Mucosa of gallbladder (tissue), 1 donor: ENCODE data around the gene DHRS1. TPM values are rescaled to one million over a fixed set of nuclear protein-coding genes. Genes with fewer than 3 reads are reported as not detected.

Experiments used
- DNase-seq: peaks from one replicate; pipeline ENCODE4 v3.0.0-alpha.2; 2020; ENCODE audit warnings: low spot score
- total RNA-seq: library from RNA; stranded (reverse); gene quantifications from one replicate; pipeline ENCODE4 v1.2.1, GENCODE V29; 2021
- donor health status: DM: no; HTN: no; CAD: no.

Gene DHRS1
- total RNA-seq, 1 donor from 2014 or later = 39.2 TPM

DNA sequence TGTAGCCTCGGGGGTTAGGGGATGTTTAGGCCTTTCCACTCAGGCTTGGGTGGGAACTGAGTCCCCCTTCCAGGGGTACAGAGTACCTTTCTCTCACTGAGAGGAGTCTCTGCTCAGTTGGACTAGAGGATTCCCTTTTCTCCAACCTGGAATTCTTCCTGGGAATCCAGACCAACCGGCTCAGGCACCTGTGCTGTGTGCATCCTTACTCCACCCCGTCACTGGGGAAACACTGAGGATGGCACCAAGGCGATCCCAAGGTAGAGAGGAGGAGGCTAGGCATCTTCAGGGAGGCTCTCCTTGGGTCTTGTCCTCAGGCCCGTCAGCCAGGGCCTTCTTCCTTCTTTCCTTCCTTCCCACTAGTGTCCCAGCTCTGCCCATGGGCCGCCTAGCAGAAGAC is 35.7 kb downstream of the DHRS1 start:
- no peak for DNase-seq

GRCh38 chr14:24262821-24263733 is 36.5 kb downstream of the DHRS1 start, which contains the start of gene TGM1:
TGM1 (minus strand) TSS chr14:24263177; CDS start chr14:24262352, 825 bp downstream.
- no peak for DNase-seq

DNA sequence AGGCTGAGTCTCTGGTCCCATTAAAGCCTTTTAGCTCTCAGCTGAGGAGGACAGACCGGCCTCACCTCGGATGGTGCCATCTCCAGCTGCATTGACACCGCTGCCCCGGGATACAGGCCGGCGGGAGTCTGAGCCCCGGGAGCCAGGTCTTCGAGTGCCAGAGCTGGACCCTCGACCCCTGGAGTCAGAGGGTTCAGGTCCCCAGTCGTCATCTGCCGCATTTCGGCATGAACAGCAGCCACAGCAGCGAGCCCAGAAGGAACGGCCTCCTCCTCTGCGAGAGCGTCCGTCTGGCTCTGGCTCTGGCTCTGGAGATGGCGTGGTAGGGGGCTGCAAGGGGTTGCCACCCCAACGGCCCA is 37.6 kb downstream of the DHRS1 start:
- no peak for DNase-seq

DNA sequence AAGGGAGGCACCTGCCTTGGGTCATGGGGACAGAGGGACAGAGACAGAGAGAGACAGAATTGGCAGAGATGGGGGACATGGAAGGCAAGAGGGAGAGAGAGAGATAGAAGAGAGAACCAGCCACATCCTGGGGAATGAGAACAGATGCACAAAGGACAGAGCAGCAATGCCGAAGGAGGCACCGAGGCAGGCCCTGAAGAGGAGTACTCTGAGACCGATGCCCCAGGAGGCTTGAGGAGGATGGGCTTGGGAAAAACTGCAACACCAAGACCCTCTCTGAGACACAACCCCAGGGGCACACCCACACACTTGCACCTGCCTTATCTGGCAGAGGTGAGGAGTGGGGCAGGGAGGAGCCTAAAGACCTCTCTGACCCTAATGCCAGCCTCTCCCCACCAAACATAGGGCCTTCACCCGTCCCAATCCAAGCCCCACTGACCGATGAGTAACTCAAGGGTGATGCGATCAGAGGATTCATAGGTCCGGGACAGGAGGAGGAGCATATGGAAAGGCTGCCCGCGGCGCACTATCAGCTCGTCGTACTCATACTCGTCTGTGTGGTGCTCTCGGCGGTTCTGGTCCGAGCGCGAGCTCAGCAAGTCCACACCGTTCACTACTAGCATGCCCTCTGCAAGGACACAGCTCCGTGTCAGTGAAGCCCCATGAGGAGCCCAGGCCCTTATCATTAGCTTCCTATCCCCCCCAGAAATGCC is 38.2 kb downstream of the DHRS1 start:
- no peak for DNase-seq

DNA sequence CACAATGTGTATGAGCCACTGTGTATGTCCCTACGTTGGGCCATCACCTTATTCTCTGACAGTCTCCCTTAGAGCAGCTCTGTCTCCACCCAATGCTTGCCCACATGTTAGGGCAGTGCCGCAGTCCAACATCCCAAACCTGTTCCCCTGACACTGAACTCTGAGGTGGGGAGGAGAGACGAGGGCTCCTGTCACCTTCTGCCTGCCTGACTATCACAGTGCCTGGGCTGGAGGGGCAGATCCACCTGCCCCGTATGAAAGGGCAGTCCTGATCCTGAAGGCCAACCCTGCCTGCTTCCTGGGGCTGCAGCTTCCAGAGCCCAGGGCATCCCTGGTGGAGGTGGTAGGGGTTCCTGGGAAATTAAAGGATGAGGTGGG is 38.8 kb downstream of the DHRS1 start:
- DNase-seq = no peak

- no peak for DNase-seq
Measured at GRCh38 chr14:24260026-24260779, 39.4 kb downstream of the DHRS1 start.

- no peak for DNase-seq
Measured at GRCh38 chr14:24259282-24260025, 40.1 kb downstream of the DHRS1 start.

DNA sequence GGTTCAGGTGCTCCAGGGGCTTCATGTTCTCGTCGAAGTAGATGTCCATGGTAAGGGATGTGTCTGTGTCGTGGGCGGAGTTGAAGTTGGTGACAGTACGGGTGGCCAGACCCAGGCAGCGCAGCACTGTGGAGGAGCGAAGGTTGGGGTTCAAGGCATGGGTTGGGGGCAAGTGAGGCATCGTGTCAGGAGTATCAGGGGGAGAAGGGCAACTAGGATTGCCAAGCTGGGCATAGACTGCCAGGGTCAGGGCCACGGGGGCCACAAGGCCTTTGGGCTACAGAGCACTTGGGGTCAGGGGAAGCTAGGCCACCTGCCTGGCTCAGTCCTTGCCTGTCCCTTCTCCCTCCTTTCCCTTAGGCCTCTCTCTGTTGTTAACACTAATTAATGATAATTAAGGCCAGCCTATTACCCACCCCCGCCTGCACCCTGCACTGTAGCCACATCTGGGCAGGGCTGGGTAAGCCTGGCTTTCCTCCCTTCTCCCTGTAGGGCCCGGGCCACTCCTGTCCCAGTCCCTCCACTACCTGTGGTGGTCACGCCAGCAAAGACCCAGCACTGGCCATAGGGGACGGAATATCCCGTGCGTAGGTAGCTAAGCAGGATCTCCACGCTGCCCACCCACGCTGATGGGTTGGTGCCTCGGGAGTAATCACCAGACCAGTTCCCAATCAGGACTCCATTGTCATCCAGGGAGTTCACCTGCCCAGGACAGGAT is 40.9 kb downstream of the DHRS1 start:
- no peak for DNase-seq

GRCh38 chr14:24258119-24258518 is 41.5 kb downstream of the DHRS1 start:
- DNase-seq = no peak

GRCh38 chr14:24256960-24257359 is 42.6 kb downstream of the DHRS1 start:
- DNase-seq = no peak

DNA sequence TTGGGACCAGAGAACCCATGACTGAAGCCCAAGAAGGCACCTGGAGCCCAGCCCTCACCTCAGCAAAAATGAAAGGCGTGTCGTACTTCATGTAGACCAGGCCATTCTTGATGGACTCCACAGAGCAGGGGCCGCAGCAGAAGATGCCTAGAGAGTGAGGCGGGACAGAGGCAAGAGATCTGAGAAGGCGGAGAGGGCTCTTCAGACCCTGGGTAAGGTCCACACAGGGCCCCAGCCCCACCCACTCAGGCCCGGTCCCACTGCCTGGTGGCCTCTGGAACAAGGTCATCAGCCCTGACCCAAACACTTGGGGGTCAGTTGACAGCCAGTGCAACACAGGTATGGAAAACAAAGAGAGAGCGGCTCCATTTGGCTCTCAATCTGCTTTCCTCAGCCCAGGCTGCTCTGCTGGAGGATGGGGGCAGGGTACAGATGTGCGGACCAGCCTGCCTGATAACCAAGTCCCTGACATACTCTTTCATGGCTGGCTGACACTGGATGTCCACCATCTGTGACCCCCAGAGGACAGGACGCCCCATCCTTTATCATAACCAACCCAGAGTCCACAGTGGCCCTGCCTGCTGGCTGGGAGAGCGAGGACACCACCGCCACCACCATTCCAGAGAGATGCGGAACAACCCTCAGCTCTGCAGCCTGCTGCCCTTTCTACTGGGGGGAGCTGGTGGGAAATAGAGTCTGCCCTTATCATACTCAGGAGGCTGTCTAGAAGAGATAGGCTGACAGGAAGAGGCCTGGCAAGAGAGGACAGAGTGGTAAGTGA is 43.5 kb downstream of the DHRS1 start:
- DNase-seq = no peak

DNA sequence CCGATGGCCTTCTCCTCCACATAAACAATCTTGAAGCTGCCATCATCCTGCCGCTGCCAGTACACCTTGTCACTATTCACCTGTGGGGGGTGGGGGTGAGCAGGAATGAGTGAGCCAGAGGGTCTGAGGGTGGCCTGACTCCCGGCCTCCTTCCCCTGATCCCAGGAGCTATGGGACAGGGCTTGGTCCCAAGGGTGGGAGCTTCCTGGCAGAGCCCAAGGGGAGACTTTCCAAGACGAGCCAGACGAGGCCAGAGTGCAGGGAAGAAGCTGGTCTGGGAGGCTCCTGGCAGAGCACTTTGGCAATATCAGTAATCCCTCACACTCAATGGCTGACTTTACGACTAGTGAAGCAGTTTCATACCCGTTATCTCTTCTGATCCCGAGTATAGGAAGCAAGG is 44.1 kb downstream of the DHRS1 start:
- DNase-seq = no peak

DNA sequence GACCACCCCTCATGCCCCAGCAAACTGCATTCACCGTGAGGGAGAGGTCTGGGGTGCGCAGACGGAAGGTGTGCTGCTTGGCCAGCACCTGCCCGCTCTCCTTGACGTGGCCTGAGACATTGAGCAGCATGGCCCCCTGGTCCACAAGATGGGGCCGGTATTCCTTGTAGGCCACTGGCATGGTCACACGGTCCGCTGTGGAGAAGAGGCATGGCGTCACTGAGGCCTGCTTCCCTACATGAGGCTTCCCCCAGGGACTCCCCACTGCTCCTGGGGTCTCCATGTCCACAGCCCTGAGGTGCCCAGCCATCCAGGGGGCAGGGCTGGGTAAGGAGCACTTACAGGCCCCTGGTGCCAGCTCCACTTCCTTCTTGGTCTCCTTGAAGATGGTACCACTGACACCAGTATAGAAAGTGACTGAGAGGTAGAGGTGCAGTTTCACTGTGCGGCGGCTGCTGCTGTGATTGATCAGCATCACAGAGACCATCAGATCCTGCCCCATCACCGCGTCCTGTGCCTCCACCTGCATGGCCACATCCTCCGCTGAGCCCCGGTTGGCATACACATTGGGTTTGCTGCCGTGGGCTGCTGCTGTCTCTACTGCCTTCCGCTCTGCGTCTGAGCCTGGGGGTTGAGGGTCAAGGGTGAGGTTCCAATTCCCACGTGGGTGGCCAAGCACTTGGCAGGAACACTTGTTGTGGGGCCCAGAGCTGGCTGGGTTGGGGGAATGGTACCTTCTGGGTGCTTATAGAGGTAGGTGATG is 44.8 kb downstream of the DHRS1 start:
- no peak for DNase-seq

- DNase-seq = no peak
Measured at GRCh38 chr14:24253936-24254335, 45.6 kb downstream of the DHRS1 start.

DNA sequence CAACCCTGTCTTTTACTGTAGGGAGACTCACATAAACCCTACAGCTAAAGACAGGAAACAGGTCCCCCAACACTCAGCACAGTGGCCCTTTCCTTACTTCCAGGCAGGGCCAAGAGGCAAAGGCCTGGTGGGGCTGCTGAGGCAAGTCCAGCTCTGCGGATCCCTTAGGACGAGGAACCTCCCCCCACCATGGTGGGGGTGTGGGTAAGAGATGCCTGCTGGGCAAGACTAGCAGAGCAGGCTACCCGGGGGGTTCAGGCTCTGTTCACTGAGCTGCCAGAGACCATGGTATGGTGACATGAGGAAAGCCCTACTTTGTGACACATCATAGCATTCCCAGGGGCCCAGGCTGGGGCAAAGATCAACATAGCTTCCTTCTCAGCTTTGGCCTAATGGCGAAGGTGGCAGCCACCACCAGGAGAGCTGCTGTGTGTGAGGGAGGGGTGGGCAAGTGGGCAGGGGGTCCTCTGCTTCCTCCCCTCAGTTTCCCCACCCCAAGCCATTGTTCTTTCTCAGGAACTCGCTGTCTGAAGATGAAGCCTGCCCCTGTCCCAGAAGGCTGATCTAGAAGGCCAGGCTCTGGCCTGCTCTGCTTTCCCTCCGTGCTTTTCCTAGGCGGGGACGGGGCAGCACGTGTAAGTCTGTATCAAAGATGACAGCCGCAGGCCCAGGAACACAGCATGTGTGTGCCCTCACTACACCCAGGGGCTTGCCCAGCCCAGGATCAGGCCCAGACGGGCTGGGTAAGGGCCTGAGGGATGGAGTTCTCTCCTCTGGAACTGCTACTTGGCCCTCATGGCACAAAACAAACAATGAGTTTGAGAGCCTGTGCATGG is 47.1 kb downstream of the DHRS1 start:
- no peak for DNase-seq

GRCh38 chr14:24251880-24252288 is 47.7 kb downstream of the DHRS1 start:
- no peak for DNase-seq

GRCh38 chr14:24250354-24250753 is 49.2 kb downstream of the DHRS1 start:
- no peak for DNase-seq

DNA sequence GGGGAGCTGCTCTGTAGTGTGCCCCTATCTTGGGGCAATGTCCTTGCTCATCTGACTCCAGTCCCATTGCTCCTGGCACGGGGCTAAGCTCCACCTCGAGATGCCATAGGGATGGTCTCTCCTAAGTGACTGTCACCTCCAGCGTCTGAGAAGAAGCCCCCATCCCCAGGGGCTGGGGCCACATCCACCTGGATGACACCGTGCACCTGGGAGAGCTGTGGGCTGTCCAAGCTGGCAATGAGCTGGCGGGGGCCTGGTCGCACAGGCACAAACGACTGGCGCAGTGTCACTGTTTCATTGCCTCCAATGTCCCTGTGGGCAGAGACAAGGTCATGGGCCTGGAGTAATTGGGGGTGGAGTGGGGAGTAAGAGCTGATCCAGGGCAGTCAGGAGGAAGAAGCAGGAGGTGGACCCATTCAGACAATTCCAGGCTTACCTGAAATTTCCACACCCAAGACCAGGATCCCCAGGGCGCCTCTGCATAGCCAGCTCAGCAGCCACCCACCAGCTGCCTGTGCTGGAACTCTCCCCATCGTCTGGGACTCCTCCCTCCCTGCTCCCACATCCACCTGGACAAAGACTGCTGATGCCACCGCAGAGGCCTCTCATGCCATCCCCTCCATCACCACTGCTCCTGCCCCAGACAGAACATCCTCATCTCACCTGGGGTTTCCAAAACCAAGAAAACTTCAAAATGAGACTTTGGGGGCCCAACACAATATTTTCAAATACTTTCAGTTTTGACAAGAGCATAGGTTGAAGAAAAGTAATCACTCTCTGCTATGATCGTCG is 50.2 kb downstream of the DHRS1 start:
- DNase-seq = no peak
